ENCODE data around the gene VPS8.
A peak's percentile ranks its signal among the peaks of the same experiment; 100 is the strongest.

Gene VPS8

DNA sequence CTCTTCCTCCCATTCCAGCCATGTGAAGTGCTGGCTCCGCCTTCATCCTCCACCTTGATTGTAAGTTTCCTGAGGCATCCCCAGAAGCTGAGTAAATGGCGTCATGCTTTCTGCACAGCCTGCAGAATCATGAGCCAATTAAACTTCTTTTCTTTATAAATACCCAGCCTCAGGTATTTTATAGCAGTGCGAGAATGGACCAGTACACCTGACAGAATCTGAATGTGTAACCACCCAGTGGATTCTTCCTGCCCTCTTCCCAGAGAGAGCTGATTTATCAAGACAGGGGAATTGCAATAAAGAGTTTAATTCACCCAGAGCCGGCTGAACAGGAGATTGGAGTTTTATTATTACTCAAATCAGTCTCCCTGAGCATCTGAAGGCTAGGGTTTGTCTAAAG lies 254.3 kb downstream of the VPS8 start:
- no peak for DNase-seq

DNA sequence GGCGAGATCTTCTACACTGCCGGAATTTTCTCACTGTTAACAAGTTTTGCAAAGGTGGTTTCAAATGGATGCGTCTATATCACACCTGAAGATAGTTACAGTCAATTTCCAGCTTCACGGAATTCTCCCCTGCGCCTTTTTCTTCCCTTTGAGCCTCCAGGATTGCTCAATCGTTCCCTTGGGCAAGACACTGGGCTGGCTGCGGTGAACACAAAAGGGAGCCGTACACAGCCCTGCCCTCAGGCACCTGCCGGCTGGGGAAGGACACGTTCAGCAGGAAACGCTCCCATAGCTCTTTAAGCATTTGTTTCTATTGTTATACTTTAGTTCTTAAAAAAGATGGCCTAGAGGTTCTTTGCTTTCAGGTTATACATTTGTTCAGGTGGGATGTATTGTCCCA lies 255.2 kb downstream of the VPS8 start:
- DNase-seq = no peak

DNA sequence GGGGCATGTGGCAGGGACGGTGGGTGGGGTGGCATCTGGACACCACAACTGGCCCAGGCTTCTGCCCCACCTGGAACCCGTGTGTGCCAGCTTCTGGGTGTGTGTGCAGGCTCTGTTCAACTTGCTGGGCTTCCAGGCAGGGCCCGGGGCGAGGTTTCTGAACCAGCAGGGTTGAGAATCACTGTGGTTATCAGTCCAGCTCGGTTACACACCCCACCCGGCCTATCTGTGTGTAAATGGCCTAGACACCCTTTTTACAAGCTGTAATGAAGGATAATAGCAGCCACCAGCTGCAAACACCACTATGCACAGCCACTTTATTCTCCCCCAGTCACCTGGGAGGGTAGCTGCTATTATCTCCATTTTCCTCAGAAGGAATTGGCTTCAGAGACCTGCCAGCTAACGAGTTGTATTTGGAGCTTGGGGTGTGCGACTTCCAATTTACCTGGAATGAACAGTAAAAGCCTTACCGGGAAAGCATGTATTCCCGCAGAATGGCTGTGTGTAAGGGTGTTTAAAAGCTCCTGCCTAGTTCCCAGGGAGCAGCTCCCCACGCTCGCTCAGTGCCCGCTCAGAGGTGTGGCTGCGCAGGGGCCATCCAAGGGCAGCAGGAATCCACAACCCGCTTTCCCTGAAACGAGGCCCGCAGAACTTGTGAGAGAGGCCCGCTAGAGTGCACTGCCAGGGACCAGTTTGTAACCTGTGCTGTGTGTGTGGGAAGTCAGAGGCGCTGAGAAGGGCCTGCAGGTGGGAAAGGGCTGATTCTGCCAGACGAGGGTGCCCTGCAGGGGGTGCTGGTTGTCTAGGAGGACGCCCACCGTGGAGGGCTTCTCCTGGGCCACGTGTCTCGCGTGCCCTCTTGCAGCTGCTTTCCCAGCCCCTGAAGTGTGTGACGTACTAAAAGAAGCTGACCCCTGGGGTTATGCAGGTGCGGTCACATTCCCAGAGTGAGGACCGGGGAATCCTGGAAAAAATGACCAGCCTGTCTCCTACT lies 257.4 kb downstream of the VPS8 start:
- DNase-seq = peak in 2 of 3 experiments; percentile 57 to 78

DNA sequence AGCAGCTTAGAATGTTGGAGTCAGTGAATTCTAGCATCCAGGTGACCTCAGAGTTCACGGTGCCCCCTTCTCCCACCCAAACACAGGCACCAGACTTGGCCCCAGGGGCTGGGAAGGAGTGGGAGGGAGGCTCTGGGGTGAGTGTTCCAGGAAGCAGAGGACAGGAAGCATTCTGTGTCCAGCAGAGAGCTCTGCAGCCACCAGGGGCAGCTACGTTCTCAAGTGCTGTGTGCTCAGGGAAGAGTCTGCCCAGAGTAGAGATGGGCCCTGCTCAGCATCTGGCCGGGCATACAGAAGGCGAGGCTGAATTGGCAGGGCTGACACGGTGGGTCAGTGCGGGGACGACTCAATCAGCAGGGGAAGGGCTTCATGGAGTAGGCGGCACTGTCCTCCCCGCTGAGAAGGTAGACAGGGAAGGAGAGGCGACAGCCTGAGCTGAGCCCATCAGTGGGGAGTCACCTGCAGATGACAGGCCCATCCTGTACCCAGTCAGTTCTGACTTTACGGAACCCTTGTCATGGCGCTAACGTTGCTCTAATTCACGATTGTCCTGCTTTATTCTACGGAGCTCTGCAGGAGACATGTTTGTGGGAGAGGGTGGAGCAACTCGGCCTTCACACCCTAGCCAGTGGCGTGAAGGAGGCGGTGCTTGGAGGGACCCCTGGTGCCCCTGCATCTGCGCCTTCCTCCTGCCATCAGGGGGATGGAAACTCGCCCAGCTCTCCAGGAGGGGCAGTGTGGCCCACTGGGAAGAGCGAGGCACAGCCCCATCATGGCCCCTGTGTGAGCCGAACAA lies 258.7 kb downstream of the VPS8 start:
- peak in 1 of 3 experiments; percentile 30 for DNase-seq

DNA sequence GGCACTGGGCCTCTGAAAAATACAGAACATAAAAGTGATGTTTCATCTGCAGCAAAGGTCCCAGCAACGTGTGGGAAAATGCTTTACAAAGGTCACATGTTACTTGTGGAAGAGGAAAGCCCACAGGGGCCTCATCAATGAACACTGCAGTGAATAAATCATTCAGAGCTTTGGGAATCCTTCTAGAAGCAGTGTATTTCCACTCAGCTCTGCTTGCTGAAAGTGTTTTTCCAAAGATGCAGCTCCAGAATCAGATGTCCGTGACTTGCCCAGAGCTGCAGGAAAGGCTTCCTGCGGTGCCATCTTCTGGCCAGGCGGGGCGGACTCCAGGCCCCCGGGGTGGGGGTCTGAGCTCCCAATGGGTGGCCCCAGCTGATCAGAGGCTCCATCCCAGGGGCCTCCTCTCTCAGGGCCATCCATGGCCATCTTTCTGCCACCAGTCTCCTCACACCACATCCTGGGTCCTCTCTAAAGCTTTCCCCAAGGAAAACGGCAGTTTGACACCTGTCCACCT lies 259.4 kb downstream of the VPS8 start:
- DNase-seq = no peak

DNA sequence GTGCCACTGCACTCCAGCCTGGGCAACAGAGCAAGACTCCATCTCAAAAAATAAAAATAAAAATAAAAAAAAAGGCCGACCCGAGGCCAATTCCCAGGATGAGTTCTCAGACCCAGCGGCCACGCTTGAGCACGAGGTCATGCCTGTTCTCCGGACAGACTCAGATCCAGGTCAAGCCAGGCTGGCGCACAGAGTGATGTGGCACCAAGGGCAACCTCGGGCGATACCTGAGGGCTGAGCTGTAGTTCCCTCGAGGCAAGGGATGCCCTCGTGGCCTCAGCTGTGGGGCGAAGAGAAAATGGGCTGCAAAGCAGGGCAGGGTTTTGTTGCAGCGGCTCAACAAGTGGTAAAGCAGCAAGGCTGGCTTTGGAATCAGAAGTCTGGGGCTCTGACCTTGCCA lies 263.6 kb downstream of the VPS8 start:
- DNase-seq = no peak

DNA sequence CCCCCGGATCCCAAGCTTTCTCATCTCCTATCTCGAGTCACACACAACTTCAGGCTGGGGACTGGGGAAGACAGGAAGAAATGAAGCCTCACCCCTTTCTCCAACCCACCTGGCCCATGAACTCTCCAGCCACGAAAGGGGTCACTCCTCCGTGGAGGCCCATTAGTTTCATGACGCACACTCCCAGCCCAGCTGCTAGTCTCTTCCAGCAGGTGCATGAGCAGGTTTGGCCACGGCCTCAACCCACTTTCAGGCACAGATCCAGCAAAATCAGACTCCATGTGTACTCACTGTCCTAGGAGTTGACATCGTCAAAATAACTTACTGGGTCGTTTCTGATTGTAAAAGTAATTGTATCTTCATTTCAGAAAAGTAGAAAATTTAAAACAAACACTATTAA lies 264.3 kb downstream of the VPS8 start:
- DNase-seq = no peak

DNA sequence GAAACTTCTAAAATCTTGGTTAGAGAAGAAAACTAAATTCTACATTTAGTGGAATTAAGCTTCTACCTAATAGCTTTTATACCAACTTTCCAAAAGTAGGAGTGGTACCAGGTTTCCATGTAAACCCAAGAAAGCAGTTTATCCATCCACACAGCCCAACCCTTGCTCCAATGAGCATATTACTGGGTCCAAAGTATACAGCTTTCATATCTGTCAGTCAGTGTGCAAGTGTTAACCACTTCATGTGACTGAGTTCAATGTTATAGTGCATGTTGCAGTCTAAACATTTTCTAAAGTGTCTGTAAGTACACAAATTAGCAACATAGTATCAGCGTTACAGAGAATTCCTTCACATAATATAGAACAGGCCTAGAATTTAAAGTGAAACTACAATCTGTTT lies 267.7 kb downstream of the VPS8 start:
- no peak for DNase-seq

DNA sequence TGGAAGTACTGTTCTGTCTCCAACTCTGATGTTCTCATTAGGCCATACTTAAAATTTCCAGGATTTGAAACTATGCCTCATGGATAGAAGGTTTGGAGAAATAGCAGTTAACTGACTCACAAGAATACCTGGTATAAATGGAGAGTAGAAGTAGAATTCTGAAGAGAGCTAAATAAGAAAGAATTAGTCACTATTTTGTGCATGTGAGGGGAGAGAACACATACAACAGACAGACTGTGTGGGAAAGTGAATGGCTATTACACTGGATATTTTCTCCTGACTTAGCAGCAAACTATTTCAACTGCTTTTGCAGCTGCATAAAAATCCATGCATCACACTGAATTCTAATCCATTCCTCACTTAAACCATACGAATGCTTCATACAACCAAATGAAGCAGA lies 269.6 kb downstream of the VPS8 start:
- DNase-seq = no peak

DNA sequence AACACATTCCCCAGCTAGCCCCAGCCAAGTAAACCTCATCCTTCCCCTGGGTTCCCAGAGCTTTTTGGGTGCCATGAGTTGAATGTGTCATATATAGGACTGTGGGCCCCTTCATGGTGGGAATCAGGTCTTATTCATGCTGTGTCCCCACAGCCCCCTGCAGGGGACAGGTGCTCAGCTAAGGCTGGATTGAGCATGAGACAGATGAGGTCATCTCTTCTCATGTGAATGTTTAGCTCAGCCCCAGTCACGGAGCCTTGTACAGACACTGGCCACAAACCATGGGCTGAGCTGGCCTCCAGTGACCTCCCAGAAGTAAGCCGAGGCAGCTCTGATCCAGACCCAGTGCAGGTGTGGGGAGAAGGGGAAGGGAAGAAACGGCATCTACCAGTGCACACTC lies 270.2 kb downstream of the VPS8 start:
- no peak for DNase-seq

DNA sequence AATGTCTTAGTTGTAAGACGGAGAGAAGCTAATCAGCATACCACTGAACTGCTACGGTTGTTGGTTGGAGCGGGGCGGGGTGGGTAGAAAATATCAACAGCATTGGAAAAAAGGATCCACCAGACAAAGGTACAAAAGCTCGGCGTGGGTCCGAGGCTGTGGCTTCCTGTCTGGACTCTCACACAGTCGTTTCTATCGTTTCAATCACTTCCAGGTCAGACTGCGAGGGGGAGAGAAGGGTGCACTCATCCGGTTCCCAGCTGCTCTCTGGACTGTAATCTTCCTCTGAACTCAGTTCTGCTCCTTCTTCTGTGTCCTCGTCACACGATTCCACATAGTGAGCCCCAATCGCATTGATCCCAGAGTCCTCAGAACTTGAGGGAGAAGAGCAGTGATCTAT lies 270.9 kb downstream of the VPS8 start:
- DNase-seq = no peak

DNA sequence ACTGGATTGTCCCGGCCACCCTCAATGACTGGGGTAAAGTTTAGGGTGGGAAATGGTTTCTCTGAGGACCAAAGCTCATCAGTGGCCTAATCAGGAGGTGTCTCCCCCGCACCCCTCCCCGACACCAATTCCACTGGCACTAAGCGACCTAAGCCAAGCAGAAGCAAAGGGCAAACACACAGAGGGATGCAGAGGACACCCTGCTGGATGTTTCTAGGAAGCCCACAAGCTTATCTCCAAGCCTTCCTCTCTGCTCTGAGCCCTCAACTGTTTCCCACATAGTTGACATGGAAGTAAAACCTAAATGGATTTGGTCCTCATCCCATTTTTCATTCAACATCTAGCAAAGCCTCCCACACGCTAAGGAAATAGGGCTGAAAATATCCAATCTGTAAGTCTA lies 272.4 kb downstream of the VPS8 start:
- no peak for DNase-seq

DNA sequence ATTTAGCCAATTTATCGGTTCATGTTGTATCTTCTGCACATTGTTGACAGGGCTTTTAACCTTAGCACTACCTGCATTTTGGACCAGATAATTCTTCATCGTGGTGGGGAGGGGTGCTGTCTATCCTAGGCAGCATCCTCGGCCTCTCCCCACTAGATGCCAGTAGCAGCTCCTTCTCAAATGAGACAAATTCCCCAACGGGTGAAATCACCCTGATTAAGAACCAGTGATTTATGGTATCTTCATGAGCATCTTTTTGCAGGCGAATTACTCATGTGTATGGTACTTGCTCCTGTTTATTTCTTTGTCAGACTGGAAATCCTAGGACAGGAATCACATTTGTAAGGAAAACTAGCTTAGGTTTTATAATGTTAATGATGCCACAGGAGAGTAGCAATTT lies 272.9 kb downstream of the VPS8 start:
- DNase-seq = peak in 1 of 3 experiments; percentile 34

DNA sequence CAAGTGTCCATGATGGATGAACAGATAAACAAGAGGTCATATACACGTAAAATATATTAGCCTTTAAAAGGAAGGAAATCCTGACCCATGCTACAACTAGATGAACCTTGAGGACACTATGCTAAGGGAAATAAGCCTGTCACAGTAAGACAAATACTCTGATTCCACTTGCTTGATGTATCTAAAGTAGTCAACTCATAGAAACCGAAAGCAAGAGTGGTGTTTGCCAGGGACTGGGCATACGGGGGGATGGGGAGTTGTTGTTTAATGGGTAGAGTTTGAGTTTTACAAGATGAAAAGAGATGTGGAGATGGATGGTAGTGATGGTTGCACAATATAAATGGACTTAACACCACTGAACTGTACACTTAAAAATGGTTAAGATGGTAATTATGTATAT lies 275.5 kb downstream of the VPS8 start:
- DNase-seq = no peak

DNA sequence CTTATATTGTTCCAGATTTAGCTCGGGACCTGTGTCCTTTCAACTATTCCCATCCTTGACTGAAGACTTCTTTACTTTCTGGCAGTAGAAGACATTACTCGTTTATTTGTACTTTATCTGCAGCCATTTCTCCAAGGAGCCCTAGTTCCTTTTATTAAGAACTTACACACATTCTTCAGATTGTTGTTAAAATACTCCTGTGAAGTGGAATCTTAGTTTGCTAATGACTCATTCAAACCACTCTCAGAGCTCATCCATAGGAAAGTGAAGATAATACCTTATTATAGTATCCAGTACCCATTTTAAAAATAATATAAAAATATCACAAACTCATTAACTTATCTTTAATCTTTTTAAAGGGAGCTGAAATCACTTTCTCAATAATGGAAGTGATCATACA lies 277.4 kb downstream of the VPS8 start:
- no peak for DNase-seq

DNA sequence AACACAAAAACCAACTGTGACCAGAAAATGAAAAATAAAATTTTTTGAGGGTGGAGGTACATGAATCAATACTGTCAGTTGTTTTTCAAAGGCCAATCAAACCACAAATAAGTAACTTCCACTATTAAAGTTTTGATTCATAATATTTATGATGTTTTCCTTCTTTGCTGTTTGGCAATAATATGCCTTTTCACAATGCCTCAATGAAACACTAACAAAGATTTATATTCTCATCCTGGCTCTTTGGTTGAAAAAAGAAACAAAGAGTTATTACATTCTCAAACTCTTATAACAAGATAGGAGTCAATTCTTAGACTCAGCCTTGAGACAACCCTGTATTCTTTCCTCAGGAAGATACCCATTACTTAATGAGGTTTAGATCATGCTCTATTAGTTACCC lies 277.8 kb downstream of the VPS8 start:
- DNase-seq = no peak

DNA sequence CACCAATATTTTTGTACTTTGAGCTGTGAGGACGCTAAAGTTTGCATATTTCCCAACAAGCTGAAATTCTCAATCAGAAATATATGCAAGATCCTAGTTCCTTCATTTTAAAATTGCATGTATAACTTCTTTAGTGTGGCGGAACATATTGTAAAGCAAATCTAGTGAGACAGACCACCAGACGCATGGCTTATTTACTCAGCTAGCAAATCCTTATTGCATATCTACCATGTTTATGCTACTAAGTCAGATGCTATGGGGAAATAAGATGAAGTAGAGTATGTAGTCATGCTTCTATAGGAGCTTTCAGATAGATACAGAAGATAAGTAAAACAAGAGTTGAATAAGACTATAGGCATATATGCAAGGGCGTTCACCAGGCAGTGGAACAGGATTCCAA lies 278.8 kb downstream of the VPS8 start:
- no peak for DNase-seq

DNA sequence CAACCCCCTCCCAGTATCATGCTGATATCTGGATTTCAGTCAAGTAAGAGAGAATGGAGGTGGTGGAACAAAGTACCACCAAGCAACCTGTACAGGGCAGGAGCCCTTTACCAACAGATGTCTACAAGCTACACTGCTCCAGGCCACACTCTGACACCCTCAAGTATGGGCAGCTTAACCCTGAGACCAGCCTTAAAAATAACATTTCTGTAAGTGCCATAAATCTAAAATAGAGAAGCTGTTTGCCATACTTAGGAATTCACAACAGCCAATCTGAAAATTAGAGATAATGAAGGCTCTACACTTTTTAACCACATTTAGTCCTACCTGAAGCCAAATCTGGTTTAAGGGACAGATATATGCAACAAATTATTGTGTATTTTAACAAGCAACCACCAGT lies 281.1 kb downstream of the VPS8 start:
- DNase-seq = no peak

DNA sequence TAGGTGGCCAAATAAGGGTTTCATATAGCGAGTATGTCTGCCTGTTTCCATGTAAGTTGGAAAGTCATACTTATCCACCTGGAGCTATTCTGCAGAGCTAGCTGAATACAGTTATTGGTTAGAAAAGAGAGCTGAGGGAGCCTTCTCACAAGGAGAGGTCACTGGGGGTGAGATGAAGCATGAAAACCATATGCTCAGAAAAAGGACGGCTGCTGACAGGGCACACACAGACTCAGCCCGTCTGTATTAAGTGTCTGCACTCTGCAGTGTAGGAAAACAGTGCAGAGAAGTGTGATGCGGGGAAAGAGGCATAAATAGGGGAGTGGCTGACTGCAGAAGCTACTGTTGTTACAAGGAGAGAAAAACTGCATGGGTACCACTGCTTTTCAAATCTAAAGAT lies 282.7 kb downstream of the VPS8 start:
- DNase-seq = no peak
